Measurements from ENCODE around the gene QRFP. TPM values are rescaled to one million over a fixed set of nuclear protein-coding genes. Genes with fewer than 3 reads are reported as not detected.

Gene QRFP
- polyA plus RNA-seq, 1 donor (not counting 4 experiments of a cell fraction or from before 2014, with no cell fraction given) = not detected

DNA sequence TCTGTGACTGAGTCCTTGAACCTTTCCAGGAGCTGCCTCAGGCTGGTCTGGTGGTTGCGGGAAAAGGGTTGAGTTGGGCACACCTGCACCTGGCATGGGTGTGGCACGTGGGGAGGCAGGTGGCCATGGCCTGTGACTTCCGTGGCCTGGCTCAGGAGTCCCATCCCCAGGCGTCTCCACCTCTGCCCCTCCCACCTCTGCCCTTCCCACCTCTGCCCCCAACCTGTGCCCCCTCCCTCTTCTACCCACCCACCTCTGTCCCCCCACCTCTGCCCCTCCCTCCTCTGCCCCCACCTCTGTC lies 1.9 kb upstream of the QRFP start:
- no peak for DNase-seq (ENCODE audit: low read depth, low spot score)
- H3K27ac ChIP-seq (ENCODE audit: control insufficient read depth, insufficient read depth, low read length) = no peak overlapping the region
- H3K27me3 ChIP-seq (ENCODE audit: control insufficient read depth, extremely low read depth, insufficient read depth, low read length) = peaks cover 66% of the 10 kb centered on the region
- no peaks in the 10 kb centered on the region for H3K4me1 ChIP-seq (ENCODE audit: control insufficient read depth, extremely low read depth, insufficient read depth, low read length)
- H3K4me2 ChIP-seq (ENCODE audit: control insufficient read depth, extremely low read depth, insufficient read depth, low read depth, low read length) = no peak overlapping the region
- no peaks in the 10 kb centered on the region for H3K36me3 ChIP-seq (ENCODE audit: control insufficient read depth in 2 of 2, extremely low read depth in 1 of 2, insufficient read depth in 2 of 2, low read length in 2 of 2)
- no peaks in the 10 kb centered on the region for H3K79me2 ChIP-seq (ENCODE audit: control insufficient read depth, insufficient read depth, low read length)
- no peak overlapping the region for H2AFZ ChIP-seq (ENCODE audit: control insufficient read depth, low read length)
- no peak for FAIRE-seq
- dilution Hi-C loops (cut with MboI; ENCODE audit: extremely low pct_ligation_motif_present, low sequenced_read_pairs) = no loop called here
- peaks cover 3% of the 10 kb centered on the region for H4K20me1 ChIP-seq (ENCODE audit: control insufficient read depth, extremely low read depth, insufficient read depth, low read length)
- no peak overlapping the region for H3K4me3 ChIP-seq (ENCODE audit: control insufficient read depth in 2 of 3, extremely low read depth in 1 of 3, insufficient read depth in 2 of 3, low read depth in 1 of 3, low read length in 3 of 3)
- TF ChIP-seq, protein P1, sequence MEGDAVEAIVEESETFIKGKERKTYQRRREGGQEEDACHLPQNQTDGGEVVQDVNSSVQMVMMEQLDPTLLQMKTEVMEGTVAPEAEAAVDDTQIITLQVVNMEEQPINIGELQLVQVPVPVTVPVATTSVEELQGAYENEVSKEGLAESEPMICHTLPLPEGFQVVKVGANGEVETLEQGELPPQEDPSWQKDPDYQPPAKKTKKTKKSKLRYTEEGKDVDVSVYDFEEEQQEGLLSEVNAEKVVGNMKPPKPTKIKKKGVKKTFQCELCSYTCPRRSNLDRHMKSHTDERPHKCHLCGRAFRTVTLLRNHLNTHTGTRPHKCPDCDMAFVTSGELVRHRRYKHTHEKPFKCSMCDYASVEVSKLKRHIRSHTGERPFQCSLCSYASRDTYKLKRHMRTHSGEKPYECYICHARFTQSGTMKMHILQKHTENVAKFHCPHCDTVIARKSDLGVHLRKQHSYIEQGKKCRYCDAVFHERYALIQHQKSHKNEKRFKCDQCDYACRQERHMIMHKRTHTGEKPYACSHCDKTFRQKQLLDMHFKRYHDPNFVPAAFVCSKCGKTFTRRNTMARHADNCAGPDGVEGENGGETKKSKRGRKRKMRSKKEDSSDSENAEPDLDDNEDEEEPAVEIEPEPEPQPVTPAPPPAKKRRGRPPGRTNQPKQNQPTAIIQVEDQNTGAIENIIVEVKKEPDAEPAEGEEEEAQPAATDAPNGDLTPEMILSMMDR (optimal IDR thresholded peaks at IDR 0.05 in 1 of 3, IDR thresholded peaks at IDR 0.05 in 1 of 3, conservative IDR thresholded peaks at IDR 0.05 in 1 of 3; ENCODE audit: extremely low read depth in 1 of 3, insufficient read depth in 2 of 3, low read length in 3 of 3) = no peak
- no peak for TF ChIP-seq EZH2 (IDR thresholded peaks at IDR 0.05; ENCODE audit: low read length)
- no peak overlapping the region for H3K9ac ChIP-seq (ENCODE audit: control insufficient read depth, extremely low read depth, insufficient read depth, low read length)
- no peaks in the 10 kb centered on the region for H3K9me3 ChIP-seq (ENCODE audit: control insufficient read depth, low read depth, low read length)
- H3K9me1 ChIP-seq (ENCODE audit: control insufficient read depth, extremely low read depth, insufficient read depth, low read length) = no peaks in the 10 kb centered on the region

DNA sequence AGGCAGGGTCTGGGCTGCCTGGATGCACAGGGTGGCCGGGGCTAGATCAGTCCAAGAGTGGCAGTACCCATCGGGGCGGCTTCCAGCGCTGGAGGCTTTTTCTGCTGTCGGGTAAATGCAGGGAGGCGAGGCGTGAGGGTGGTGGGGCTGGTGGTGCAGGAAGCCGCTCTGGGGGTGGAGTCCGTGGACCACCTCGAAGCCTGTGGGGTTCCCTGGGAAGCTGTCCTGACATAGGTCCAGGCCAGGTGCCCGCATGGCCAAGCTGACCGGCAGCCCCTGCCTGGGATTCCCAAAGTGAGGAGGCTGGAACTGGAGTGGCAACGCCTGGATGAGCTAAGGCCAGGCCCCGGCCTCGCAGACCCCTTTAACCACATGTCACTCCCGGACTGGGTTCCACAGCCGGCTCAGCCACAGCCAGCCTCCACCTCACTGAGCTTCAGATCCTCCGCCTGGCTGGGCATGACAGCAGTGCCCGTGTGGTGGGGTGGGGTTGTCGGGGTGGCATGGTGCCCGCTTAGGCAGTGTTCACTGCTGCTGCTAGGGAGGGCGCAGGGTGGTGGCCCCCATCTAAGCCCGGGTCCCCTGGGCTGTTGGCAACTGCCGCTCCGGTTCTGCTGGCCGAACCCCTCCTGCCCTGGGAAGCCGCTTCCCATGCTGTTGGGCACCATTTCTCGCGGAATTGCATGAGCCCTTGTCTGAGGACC lies 1.4 kb upstream of the QRFP start:
- Histone ChIP-seq H4K20me1 (ENCODE audit: control insufficient read depth, extremely low read depth, insufficient read depth, low read length) (peaks cover 3% of the 10 kb centered on the region), H3K4me1 (ENCODE audit: control insufficient read depth, extremely low read depth, insufficient read depth, low read length) (no peaks in the 10 kb centered on the region), H3K9me1 (ENCODE audit: control insufficient read depth, extremely low read depth, insufficient read depth, low read length) (no peaks in the 10 kb centered on the region), H3K9ac (ENCODE audit: control insufficient read depth, extremely low read depth, insufficient read depth, low read length) (no peak overlapping the region), H3K79me2 (ENCODE audit: control insufficient read depth, insufficient read depth, low read length) (no peaks in the 10 kb centered on the region), H3K36me3 (ENCODE audit: control insufficient read depth in 2 of 2, extremely low read depth in 1 of 2, insufficient read depth in 2 of 2, low read length in 2 of 2) (no peaks in the 10 kb centered on the region), H3K27ac (ENCODE audit: control insufficient read depth, insufficient read depth, low read length) (no peak overlapping the region), H3K27me3 (ENCODE audit: control insufficient read depth, extremely low read depth, insufficient read depth, low read length) (peaks cover 64% of the 10 kb centered on the region), H3K4me3 (ENCODE audit: control insufficient read depth in 2 of 3, extremely low read depth in 1 of 3, insufficient read depth in 2 of 3, low read depth in 1 of 3, low read length in 3 of 3) (no peak overlapping the region), H3K4me2 (ENCODE audit: control insufficient read depth, extremely low read depth, insufficient read depth, low read depth, low read length) (no peak overlapping the region), H2AFZ (ENCODE audit: control insufficient read depth, low read length) (no peak overlapping the region), H3K9me3 (ENCODE audit: control insufficient read depth, low read depth, low read length) (no peaks in the 10 kb centered on the region)
- TF ChIP-seq EZH2 (IDR thresholded peaks at IDR 0.05; ENCODE audit: low read length) = peak; percentile 96
- TF ChIP-seq, protein P1 (optimal IDR thresholded peaks at IDR 0.05 in 1 of 3, IDR thresholded peaks at IDR 0.05 in 1 of 3, conservative IDR thresholded peaks at IDR 0.05 in 1 of 3; ENCODE audit: extremely low read depth in 1 of 3, insufficient read depth in 2 of 3, low read length in 3 of 3) = no peak
- DNase-seq (ENCODE audit: low read depth, low spot score) (no peak), FAIRE-seq (no peak)
- dilution Hi-C loops (cut with MboI; ENCODE audit: extremely low pct_ligation_motif_present, low sequenced_read_pairs) = no loop called here
